Caco-2 (cell line): ENCODE measurements around the gene RBM20. TPM values are rescaled to one million over a fixed set of nuclear protein-coding genes. Genes with fewer than 3 reads are reported as not detected.
"Not testable (repeated sequence)": the region's sequence is repeated elsewhere in the genome, so short reads cannot be mapped to it uniquely, and the experiment has no call there.

Experiments
- BruUV-seq: library from RNA; stranded (reverse); fragments of 400-500 nt; replicated peaks from 2 replicates; lab custom pipeline; 2021; lab: Mats Ljungman, UMichigan
- CTCF ChIA-PET: fragments of 300-600 bp; sonication (Branson Sonifier 250); formaldehyde crosslinking; loops from one replicate; lab custom pipeline; 2022; ENCODE audit warnings: antibody characterized with exemption; lab: Charles Lee
- POLR2A ChIA-PET: fragments of 300-600 bp; sonication (Branson Sonifier 250); formaldehyde crosslinking; loops from one replicate; lab custom pipeline; 2022; ENCODE audit warnings: antibody characterized with exemption; lab: Charles Lee
- DNase-seq, 2 experiments: peaks; one replicate each; pipeline versions ENCODE4 v3.0.0 to v3.0.0-alpha.2; 2020 to 2022
- H3K27me3 ChIP-seq: replicated peaks from 2 replicates; pipeline ENCODE4 v1.6.0; 2011; ENCODE audit warnings: low read length; ENCODE audit not compliant: control insufficient read depth, insufficient read depth
- H3K36me3 ChIP-seq: 2 replicates; pipeline ENCODE4 v1.5.1; 2011; ENCODE audit warnings: low read length; ENCODE audit not compliant: control insufficient read depth, insufficient read depth
- H3K4me1 ChIP-seq: fragments of 250-450 bp; sonication (Bioruptor Pico); 2 replicates; pipeline ENCODE4 v1.5.1; 2020; ENCODE audit warnings: mild to moderate bottlenecking
- H3K4me3 ChIP-seq: 2 replicates; pipeline ENCODE4 v1.5.1; 2011; ENCODE audit warnings: low read depth, mild to moderate bottlenecking, control low read depth, low read length
- H3K9me3 ChIP-seq: fragments of 250-450 bp; sonication (Bioruptor Pico); 2 replicates; pipeline ENCODE4 v1.5.1; 2020; ENCODE audit warnings: mild to moderate bottlenecking, moderate library complexity
- H3K27ac Mint-ChIP-seq: one replicate; pipeline ENCODE4 v1.8.0; 2022; ENCODE audit warnings: mixed read lengths; ENCODE audit not compliant: unreplicated experiment
- H3K27me3 Mint-ChIP-seq: one replicate; pipeline ENCODE4 v1.8.0; 2022; ENCODE audit warnings: mixed read lengths; ENCODE audit not compliant: insufficient read depth, unreplicated experiment
- H3K36me3 Mint-ChIP-seq: one replicate; pipeline ENCODE4 v1.8.0; 2022; ENCODE audit warnings: mild to moderate bottlenecking, mixed read lengths; ENCODE audit not compliant: insufficient read depth, unreplicated experiment
- H3K4me1 Mint-ChIP-seq: one replicate; pipeline ENCODE4 v1.8.0; 2022; ENCODE audit warnings: low read depth, mixed read lengths; ENCODE audit not compliant: unreplicated experiment
- H3K4me3 Mint-ChIP-seq: one replicate; pipeline ENCODE4 v1.8.0; 2022; ENCODE audit warnings: mild to moderate bottlenecking, moderate library complexity, mixed read lengths; ENCODE audit not compliant: unreplicated experiment
- H3K9me3 Mint-ChIP-seq: one replicate; pipeline ENCODE4 v1.8.0; 2022; ENCODE audit warnings: mixed read lengths; ENCODE audit not compliant: unreplicated experiment
- CTCF ChIP-seq, 2 experiments: fragments of 200-600 bp in 1 of 2; IDR thresholded peaks; 1 replicate in 1 of 2; 2 replicates in 1 of 2; pipeline versions ENCODE4 v1.5.1 to v1.8.0; 2011 to 2022; ENCODE audit warnings: antibody characterized with exemption in 1 of 2, control low read depth in 1 of 2, inconsistent platforms in 1 of 2, low read depth in 1 of 2, low read length in 1 of 2, mild to moderate bottlenecking in 1 of 2, moderate library complexity in 1 of 2; ENCODE audit not compliant: insufficient read depth in 1 of 2, severe bottlenecking in 1 of 2, unreplicated experiment in 1 of 2
- intact Hi-C: fragments of 100-400 bp; cut with micrococcal nuclease; formaldehyde crosslinking; loops from one replicate; pipeline ENCODE4 v1.10.0; 2022; ENCODE audit not compliant: unreplicated experiment
- total RNA-seq: library from RNA; stranded (reverse); gene quantifications from 2 replicates; pipeline ENCODE4 v1.2.3, GENCODE V29; 2022

The RBM20 gene
- total RNA-seq, 1 experiment from 2014 or later = 0.36 TPM

- no peak for DNase-seq
- no peaks in the 10 kb centered on the region for H3K4me1 Mint-ChIP-seq
- Histone ChIP-seq H3K4me1 (no peaks in the 10 kb centered on the region), H3K9me3 (no peaks in the 10 kb centered on the region), H3K4me3 (no peak overlapping the region), H3K36me3 (no peaks in the 10 kb centered on the region), H3K27me3 (no peaks in the 10 kb centered on the region)
- POLR2A ChIA-PET = interaction anchor here (0.6 kb wide), 2 partner anchors 154 to 194 kb away, joined by 3 read pairs; partner anchors contain the start of gene BBIP1
- CTCF ChIA-PET = no interaction called here
- no peak for TF ChIP-seq CTCF (IDR thresholded peaks at IDR 0.05; ENCODE audit: insufficient read depth in 1 of 2, low read depth in 1 of 2, low read length in 1 of 2, severe bottlenecking in 1 of 2, unreplicated experiment in 1 of 2)
- H3K9me3 Mint-ChIP-seq = no peaks in the 10 kb centered on the region
- no TSS peak for BruUV-seq
- no peak overlapping the region for H3K4me3 Mint-ChIP-seq
- no peaks in the 10 kb centered on the region for H3K36me3 Mint-ChIP-seq
- intact Hi-C loops = no loop called here
- no peaks in the 10 kb centered on the region for H3K27me3 Mint-ChIP-seq
- H3K27ac Mint-ChIP-seq = no peak overlapping the region
Measured at GRCh38 chr10:110764793-110765512, 120.8 kb downstream of the RBM20 start.

- CTCF ChIA-PET = no interaction called here
- H3K9me3 ChIP-seq = no peaks in the 10 kb centered on the region
- POLR2A ChIA-PET = interaction anchor here (0.6 kb wide), 2 partner anchors 153 to 195 kb away, joined by 3 read pairs; partner anchors contain the start of gene BBIP1
- H3K36me3 ChIP-seq = no peaks in the 10 kb centered on the region
- H3K36me3 Mint-ChIP-seq = no peaks in the 10 kb centered on the region
- no peaks in the 10 kb centered on the region for H3K4me1 Mint-ChIP-seq
- H3K4me3 ChIP-seq = no peak overlapping the region
- no peak for DNase-seq
- no peaks in the 10 kb centered on the region for H3K4me1 ChIP-seq
- no peak for TF ChIP-seq CTCF (IDR thresholded peaks at IDR 0.05; ENCODE audit: insufficient read depth in 1 of 2, low read depth in 1 of 2, low read length in 1 of 2, severe bottlenecking in 1 of 2, unreplicated experiment in 1 of 2)
- no peak overlapping the region for H3K27ac Mint-ChIP-seq
- intact Hi-C loops = no loop called here
- H3K27me3 Mint-ChIP-seq = no peaks in the 10 kb centered on the region
- BruUV-seq = no TSS peak
- H3K27me3 ChIP-seq = no peaks in the 10 kb centered on the region
- H3K4me3 Mint-ChIP-seq = no peak overlapping the region
- no peaks in the 10 kb centered on the region for H3K9me3 Mint-ChIP-seq
Measured at GRCh38 chr10:110765513-110766319, 121.6 kb downstream of the RBM20 start.

- H3K27ac Mint-ChIP-seq, H3K4me3 Mint-ChIP-seq, BruUV-seq, H3K9me3 Mint-ChIP-seq, CTCF ChIA-PET, H3K4me1 Mint-ChIP-seq, H3K36me3 Mint-ChIP-seq, DNase-seq, H3K27me3 ChIP-seq, H3K4me1 ChIP-seq, H3K27me3 Mint-ChIP-seq, intact Hi-C loops, H3K4me3 ChIP-seq, H3K36me3 ChIP-seq, H3K9me3 ChIP-seq, POLR2A ChIA-PET: not testable (repeated sequence)
Measured at GRCh38 chr10:110767601-110768000, 123.5 kb downstream of the RBM20 start.
